ENCODE data around the gene CLDN9.

The CLDN9 gene

DNA sequence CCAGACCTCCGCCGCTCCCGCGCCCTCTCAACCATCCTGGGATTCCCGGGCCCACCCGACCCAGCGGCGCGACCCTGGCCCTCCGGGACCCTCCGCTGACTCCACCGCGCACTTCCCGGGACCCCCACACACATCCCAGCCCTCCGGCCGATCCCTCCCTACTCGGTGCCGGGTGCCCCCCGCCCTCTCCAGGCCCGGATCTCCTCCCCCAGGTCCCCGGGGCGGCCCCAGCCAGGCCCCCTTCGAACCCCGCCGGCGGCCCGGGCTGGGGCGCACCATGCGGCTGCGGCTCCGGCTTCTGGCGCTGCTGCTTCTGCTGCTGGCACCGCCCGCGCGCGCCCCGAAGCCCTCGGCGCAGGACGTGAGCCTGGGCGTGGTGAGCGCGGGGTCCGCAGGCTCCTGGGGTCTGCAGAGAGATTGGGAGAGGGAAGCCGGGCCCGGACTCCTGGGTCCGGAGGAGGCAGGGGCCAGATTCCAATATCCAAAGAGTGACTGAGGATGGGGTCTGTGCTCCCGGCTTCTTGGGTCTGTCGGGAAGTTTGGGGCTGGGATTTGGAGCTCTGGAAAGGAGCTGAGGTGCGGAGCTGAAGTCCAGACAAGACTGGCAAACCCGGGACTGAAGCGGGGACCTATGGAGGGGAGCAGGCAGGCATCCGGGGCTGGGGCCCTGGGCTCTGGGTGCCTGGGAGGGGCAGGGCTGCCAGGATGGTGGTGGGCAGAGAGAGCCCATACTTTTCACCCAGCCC, 34.1 kb downstream of the CLDN9 start:
- TF ChIP-seq, protein P1, sequence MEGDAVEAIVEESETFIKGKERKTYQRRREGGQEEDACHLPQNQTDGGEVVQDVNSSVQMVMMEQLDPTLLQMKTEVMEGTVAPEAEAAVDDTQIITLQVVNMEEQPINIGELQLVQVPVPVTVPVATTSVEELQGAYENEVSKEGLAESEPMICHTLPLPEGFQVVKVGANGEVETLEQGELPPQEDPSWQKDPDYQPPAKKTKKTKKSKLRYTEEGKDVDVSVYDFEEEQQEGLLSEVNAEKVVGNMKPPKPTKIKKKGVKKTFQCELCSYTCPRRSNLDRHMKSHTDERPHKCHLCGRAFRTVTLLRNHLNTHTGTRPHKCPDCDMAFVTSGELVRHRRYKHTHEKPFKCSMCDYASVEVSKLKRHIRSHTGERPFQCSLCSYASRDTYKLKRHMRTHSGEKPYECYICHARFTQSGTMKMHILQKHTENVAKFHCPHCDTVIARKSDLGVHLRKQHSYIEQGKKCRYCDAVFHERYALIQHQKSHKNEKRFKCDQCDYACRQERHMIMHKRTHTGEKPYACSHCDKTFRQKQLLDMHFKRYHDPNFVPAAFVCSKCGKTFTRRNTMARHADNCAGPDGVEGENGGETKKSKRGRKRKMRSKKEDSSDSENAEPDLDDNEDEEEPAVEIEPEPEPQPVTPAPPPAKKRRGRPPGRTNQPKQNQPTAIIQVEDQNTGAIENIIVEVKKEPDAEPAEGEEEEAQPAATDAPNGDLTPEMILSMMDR (IDR thresholded peaks at IDR 0.05): no peak
- H3K79me2 ChIP-seq: no peaks in the 10 kb centered on the region
- no peak overlapping the region for H3K4me3 ChIP-seq (ENCODE audit: low read depth, low read length)
- H3K27me3 ChIP-seq (ENCODE audit: control insufficient read depth, insufficient read depth, low read length): peaks cover 9% of the 10 kb centered on the region
- peak overlapping the region; percentile 17 for H3K4me2 ChIP-seq (ENCODE audit: low read length)
- H2AFZ ChIP-seq: no peak overlapping the region
- H3K36me3 ChIP-seq (ENCODE audit: control insufficient read depth, insufficient read depth, low read length): no peaks in the 10 kb centered on the region
- no peak overlapping the region for H3K27ac ChIP-seq
- peaks cover 3% of the 10 kb centered on the region for H3K4me1 ChIP-seq
- no peaks in the 10 kb centered on the region for H3K9me3 ChIP-seq (ENCODE audit: control insufficient read depth, low read length)
- no peak overlapping the region for H3K9ac ChIP-seq

GRCh38 chr16:3047387-3047720, 34.6 kb downstream of the CLDN9 start:
- Histone ChIP-seq H3K36me3 (ENCODE audit: control insufficient read depth, insufficient read depth, low read length) (no peaks in the 10 kb centered on the region), H2AFZ (no peak overlapping the region), H3K27ac (no peak overlapping the region), H3K4me1 (peaks cover 3% of the 10 kb centered on the region), H3K4me3 (ENCODE audit: low read depth, low read length) (no peak overlapping the region), H3K9me3 (ENCODE audit: control insufficient read depth, low read length) (no peaks in the 10 kb centered on the region), H3K9ac (no peak overlapping the region), H3K4me2 (ENCODE audit: low read length) (no peak overlapping the region), H3K27me3 (ENCODE audit: control insufficient read depth, insufficient read depth, low read length) (peaks cover 9% of the 10 kb centered on the region), H3K79me2 (no peaks in the 10 kb centered on the region)
- TF ChIP-seq, protein P1 (IDR thresholded peaks at IDR 0.05): no peak

GRCh38 chr16:3049921-3050481, 37.3 kb downstream of the CLDN9 start:
- Histone ChIP-seq H3K4me1 (peaks cover 3% of the 10 kb centered on the region), H3K27ac (no peak overlapping the region), H3K9me3 (ENCODE audit: control insufficient read depth, low read length) (no peaks in the 10 kb centered on the region), H3K36me3 (ENCODE audit: control insufficient read depth, insufficient read depth, low read length) (no peaks in the 10 kb centered on the region), H2AFZ (no peak overlapping the region), H3K4me3 (ENCODE audit: low read depth, low read length) (no peak overlapping the region), H3K79me2 (no peaks in the 10 kb centered on the region), H3K4me2 (ENCODE audit: low read length) (no peak overlapping the region), H3K27me3 (ENCODE audit: control insufficient read depth, insufficient read depth, low read length) (peaks cover 9% of the 10 kb centered on the region), H3K9ac (no peak overlapping the region)
- TF ChIP-seq, protein P1 (IDR thresholded peaks at IDR 0.05): no peak

DNA sequence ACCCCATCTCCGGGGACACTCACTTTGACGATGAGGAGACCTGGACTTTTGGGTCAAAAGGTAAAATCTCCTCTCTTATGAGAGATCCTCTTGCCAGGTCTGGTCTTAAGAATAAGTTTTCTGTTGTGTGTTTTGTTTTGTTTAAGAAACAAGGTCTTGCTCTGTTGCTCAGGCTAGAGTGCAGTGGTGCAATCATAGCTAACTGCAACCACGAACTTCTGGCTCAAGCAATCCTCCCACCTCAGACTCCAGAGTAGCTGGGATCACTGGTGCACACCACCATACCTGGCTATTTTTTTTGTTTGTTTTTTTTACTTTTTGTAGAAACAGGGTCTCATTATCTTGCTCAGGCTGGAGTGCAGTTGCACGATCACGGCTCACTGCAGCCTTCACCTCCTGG, 37.8 kb downstream of the CLDN9 start:
- peaks cover 3% of the 10 kb centered on the region for H3K4me1 ChIP-seq
- H3K36me3 ChIP-seq (ENCODE audit: control insufficient read depth, insufficient read depth, low read length): no peaks in the 10 kb centered on the region
- no peak overlapping the region for H2AFZ ChIP-seq
- TF ChIP-seq, protein P1 (IDR thresholded peaks at IDR 0.05): no peak
- H3K9ac ChIP-seq: no peak overlapping the region
- H3K4me3 ChIP-seq (ENCODE audit: low read depth, low read length): no peak overlapping the region
- H3K9me3 ChIP-seq (ENCODE audit: control insufficient read depth, low read length): no peaks in the 10 kb centered on the region
- no peak overlapping the region for H3K27ac ChIP-seq
- H3K27me3 ChIP-seq (ENCODE audit: control insufficient read depth, insufficient read depth, low read length): peaks cover 9% of the 10 kb centered on the region
- H3K79me2 ChIP-seq: no peaks in the 10 kb centered on the region
- H3K4me2 ChIP-seq (ENCODE audit: low read length): no peak overlapping the region

- H3K27me3 ChIP-seq (ENCODE audit: control insufficient read depth, insufficient read depth, low read length): peaks cover 7% of the 10 kb centered on the region
- no peak overlapping the region for H3K4me3 ChIP-seq (ENCODE audit: low read depth, low read length)
- no peak overlapping the region for H2AFZ ChIP-seq
- peaks cover 3% of the 10 kb centered on the region for H3K4me1 ChIP-seq
- no peak overlapping the region for H3K9ac ChIP-seq
- H3K4me2 ChIP-seq (ENCODE audit: low read length): no peak overlapping the region
- no peaks in the 10 kb centered on the region for H3K79me2 ChIP-seq
- no peaks in the 10 kb centered on the region for H3K9me3 ChIP-seq (ENCODE audit: control insufficient read depth, low read length)
- H3K36me3 ChIP-seq (ENCODE audit: control insufficient read depth, insufficient read depth, low read length): no peaks in the 10 kb centered on the region
- H3K27ac ChIP-seq: no peak overlapping the region
- TF ChIP-seq, protein P1 (IDR thresholded peaks at IDR 0.05): no peak
These were observed 38.3 kb downstream of the CLDN9 start for GRCh38 chr16:3051009-3051408.

Measured in parathyroid adenoma (tissue), 2 donors.